H1 (cell line): ENCODE data around the gene MYO5A. TPM values are rescaled to one million over a fixed set of nuclear protein-coding genes. Genes with fewer than 3 reads are reported as not detected.

Experiments used
- CTCF ChIA-PET: fragments of 300-600 bp; sonication (Branson Sonifier 250); formaldehyde crosslinking; loops from one replicate; lab custom pipeline; 2021; ENCODE audit not compliant: partially characterized antibody; lab: Charles Lee
- POLR2A ChIA-PET: fragments of 300-600 bp; sonication (Branson Sonifier 250); formaldehyde crosslinking; loops from one replicate; lab custom pipeline; 2021; ENCODE audit warnings: inconsistent platforms; ENCODE audit not compliant: partially characterized antibody; lab: Charles Lee
- DNase-seq, 2 experiments: peaks; one replicate each; pipeline versions ENCODE4 v3.0.0 to v3.0.0-alpha.2; 2010 to 2022; ENCODE audit warnings: low spot score in 2 of 2, low read depth in 1 of 2, mixed read lengths in 1 of 2
- FAIRE-seq: peaks from 2 replicates; lab custom pipeline; 2011; peaks lifted over from hg19 to GRCh38; lab: Jason Lieb, UNC
- H2AFZ ChIP-seq: 2 replicates; pipeline ENCODE4 v1.8.1; 2012; ENCODE audit warnings: low read length, inconsistent platforms
- H2AK5ac ChIP-seq: 2 replicates; pipeline ENCODE4 v1.6.1; 2013; ENCODE audit warnings: low read depth, low read length
- H2BK120ac ChIP-seq: replicated peaks from 2 replicates; pipeline ENCODE3; 2013; ENCODE audit warnings: low read depth, low read length, inconsistent platforms
- H2BK12ac ChIP-seq: 2 replicates; pipeline ENCODE4 v1.6.1; 2013; ENCODE audit warnings: low read depth, low read length
- H2BK15ac ChIP-seq: 2 replicates; pipeline ENCODE4 v1.6.1; 2013; ENCODE audit warnings: low read length
- H2BK20ac ChIP-seq: 2 replicates; pipeline ENCODE4 v1.6.1; 2013; ENCODE audit warnings: low read length
- H2BK5ac ChIP-seq: 2 replicates; pipeline ENCODE4 v1.6.1; 2013; ENCODE audit warnings: low read depth, low read length
- H3K14ac ChIP-seq: 2 replicates; pipeline ENCODE4 v1.6.1; 2013; ENCODE audit warnings: inconsistent platforms; ENCODE audit not compliant: insufficient read length
- H3K18ac ChIP-seq: 2 replicates; pipeline ENCODE4 v1.6.1; 2013; ENCODE audit warnings: low read length; ENCODE audit errors: extremely low read depth
- H3K23ac ChIP-seq: 2 replicates; pipeline ENCODE4 v1.6.1; 2013; ENCODE audit warnings: inconsistent platforms; ENCODE audit not compliant: insufficient read length
- H3K23me2 ChIP-seq: 2 replicates; pipeline ENCODE4 v1.6.1; 2013; ENCODE audit warnings: low read depth, low read length
- H3K27ac ChIP-seq: 2 replicates; pipeline ENCODE4 v1.6.1; 2011; ENCODE audit warnings: low read depth, low read length, inconsistent platforms
- H3K27me3 ChIP-seq, 4 experiments: replicated peaks in 1 of 4; 1 replicate in 1 of 4; 2 replicates in 3 of 4; pipeline versions ENCODE4 v1.6.1 to v1.8.1; 2011 to 2013; ENCODE audit warnings: low read length in 3 of 4, mild to moderate bottlenecking in 3 of 4, inconsistent platforms in 2 of 4, mixed read lengths in 2 of 4, moderate library complexity in 1 of 4; ENCODE audit not compliant: control insufficient read depth in 3 of 4, insufficient read depth in 3 of 4; ENCODE audit errors: extremely low read depth in 1 of 4
- H3K36me3 ChIP-seq, 4 experiments: 2 replicates each; pipeline versions ENCODE4 v1.6.1 to v1.8.1; 2011 to 2013; ENCODE audit warnings: mild to moderate bottlenecking in 4 of 4, low read length in 3 of 4, moderate library complexity in 2 of 4, control low read depth in 1 of 4, inconsistent platforms in 1 of 4; ENCODE audit not compliant: insufficient read depth in 4 of 4, control insufficient read depth in 2 of 4
- H3K4ac ChIP-seq: replicated peaks from 2 replicates; pipeline ENCODE3; 2013; ENCODE audit warnings: low read length, low read depth, mixed read lengths, inconsistent platforms; ENCODE audit not compliant: insufficient read length
- H3K4me1 ChIP-seq, 4 experiments: replicated peaks in 1 of 4; 1 replicate in 1 of 4; 2 replicates in 3 of 4; pipeline versions ENCODE4 v1.6.1 to v1.8.1; 2011 to 2013; ENCODE audit warnings: low read length in 3 of 4, inconsistent platforms in 2 of 4, mixed read lengths in 1 of 4; ENCODE audit not compliant: insufficient read depth in 4 of 4, control insufficient read depth in 3 of 4
- H3K4me2 ChIP-seq, 2 experiments: 2 replicates each; pipeline versions ENCODE4 v1.6.1 to v1.8.1; 2011 to 2013; ENCODE audit warnings: low read depth in 2 of 2, low read length in 2 of 2, control low read depth in 1 of 2, inconsistent platforms in 1 of 2, mild to moderate bottlenecking in 1 of 2; ENCODE audit not compliant: insufficient read depth in 1 of 2
- H3K4me3 ChIP-seq, 4 experiments: fragments of 200-600, 300-600 bp in 1 of 4; sonication (generic), shearing (Covaris generic), sonication (Bioruptor Twin) in 1 of 4; 2 replicates each; pipeline versions ENCODE4 v1.5.1 to v1.8.1; 2011 to 2016; ENCODE audit warnings: low read length in 4 of 4, low read depth in 3 of 4, control low read depth in 2 of 4, inconsistent platforms in 2 of 4, mild to moderate bottlenecking in 2 of 4, mixed read lengths in 1 of 4, moderate library complexity in 1 of 4; ENCODE audit not compliant: insufficient read depth in 2 of 4; ENCODE audit errors: extremely low read depth in 1 of 4
- H3K56ac ChIP-seq: replicated peaks from 2 replicates; pipeline ENCODE3; 2013; ENCODE audit warnings: low read depth, mild to moderate bottlenecking, mixed read lengths, low read length, inconsistent platforms; ENCODE audit not compliant: insufficient read length
- H3K79me1 ChIP-seq: 2 replicates; pipeline ENCODE4 v1.6.1; 2013; ENCODE audit warnings: low read depth, low read length, control low read depth
- H3K79me2 ChIP-seq, 2 experiments: 2 replicates each; pipeline versions ENCODE4 v1.6.1 to v1.8.1; 2012 to 2013; ENCODE audit warnings: low read length in 2 of 2, mild to moderate bottlenecking in 2 of 2, inconsistent platforms in 1 of 2; ENCODE audit not compliant: insufficient read depth in 2 of 2, control insufficient read depth in 1 of 2
- H3K9ac ChIP-seq, 4 experiments: replicated peaks in 1 of 4; 1 replicate in 1 of 4; 2 replicates in 3 of 4; pipeline versions ENCODE4 v1.6.1 to v1.8.1; 2011 to 2013; ENCODE audit warnings: low read depth in 3 of 4, low read length in 3 of 4, control low read depth in 2 of 4, mild to moderate bottlenecking in 2 of 4, moderate library complexity in 2 of 4, inconsistent platforms in 1 of 4; ENCODE audit errors: extremely low read depth in 1 of 4
- H3K9me3 ChIP-seq, 2 experiments: 2 replicates each; pipeline versions ENCODE4 v1.6.1 to v1.8.1; 2012 to 2013; ENCODE audit warnings: mild to moderate bottlenecking in 2 of 2, moderate library complexity in 2 of 2, control low read depth in 1 of 2, inconsistent platforms in 1 of 2, low read depth in 1 of 2, low read length in 1 of 2, mixed read lengths in 1 of 2; ENCODE audit not compliant: insufficient read depth in 2 of 2
- H4K20me1 ChIP-seq, 2 experiments: replicated peaks in 1 of 2; 2 replicates each; pipeline versions ENCODE3 to v1.8.1; 2011 to 2013; ENCODE audit warnings: inconsistent platforms in 2 of 2, low read length in 2 of 2, mild to moderate bottlenecking in 1 of 2; ENCODE audit not compliant: insufficient read depth in 2 of 2, control insufficient read depth in 1 of 2
- H4K5ac ChIP-seq: 2 replicates; pipeline ENCODE4 v1.6.1; 2013; ENCODE audit warnings: low read length, low read depth, mixed read lengths, inconsistent platforms; ENCODE audit not compliant: insufficient read length
- H4K8ac ChIP-seq: 2 replicates; pipeline ENCODE4 v1.8.0; 2013; ENCODE audit warnings: mild to moderate bottlenecking, moderate library complexity, low read length, inconsistent platforms; ENCODE audit not compliant: insufficient read depth; ENCODE audit errors: extremely low read depth
- H4K91ac ChIP-seq: replicated peaks from 2 replicates; pipeline ENCODE3; 2013; ENCODE audit warnings: low read length, mixed read lengths, inconsistent platforms; ENCODE audit not compliant: insufficient read length
- BACH1 ChIP-seq: IDR thresholded peaks from 2 replicates; pipeline ENCODE4 v1.6.1; 2012; ENCODE audit warnings: low read length, improper control_type of control experiment
- BRCA1 ChIP-seq: IDR thresholded peaks from 2 replicates; pipeline ENCODE4 v1.6.1; 2012; ENCODE audit warnings: low read depth, low read length, improper control_type of control experiment
- CHD1 ChIP-seq: IDR thresholded peaks from 2 replicates; pipeline ENCODE4 v1.6.1; 2012; ENCODE audit warnings: low read depth, low read length, improper control_type of control experiment
- CREB1 ChIP-seq: IDR thresholded peaks from 2 replicates; pipeline ENCODE4 v1.6.1; 2012; ENCODE audit warnings: inconsistent platforms
- KDM4A ChIP-seq: IDR thresholded peaks from one replicate; pipeline ENCODE4 v1.7.1; 2012; ENCODE audit warnings: low read depth, mild to moderate bottlenecking, moderate library complexity, low read length, inconsistent platforms; ENCODE audit not compliant: severe bottlenecking
- MAFK ChIP-seq: IDR thresholded peaks from 2 replicates; pipeline ENCODE4 v1.6.1; 2012; ENCODE audit warnings: low read depth, mild to moderate bottlenecking, improper control_type of control experiment, low read length
- MAX ChIP-seq: IDR thresholded peaks from 2 replicates; pipeline ENCODE4 v1.6.1; 2012; ENCODE audit warnings: inconsistent platforms
- WGBS, 2 experiments: shearing (Covaris generic) in 1 of 2; methylation state at CpG; one replicate each; pipeline versions ENCODE4 v1.1.6 to v1.1.7; 2013 to 2015; ENCODE audit warnings: low lambda C conversion rate in 2 of 2, mixed read lengths in 2 of 2, inconsistent platforms in 1 of 2, low coverage in 1 of 2, missing lambda C conversion rate in 1 of 2; ENCODE audit not compliant: insufficient replicate concordance in 2 of 2, insufficient coverage in 1 of 2, insufficient read length in 1 of 2; ENCODE audit errors: extremely low coverage in 1 of 2, missing lambda C conversion rate in 1 of 2; 5-methylcytosine and 5-hydroxymethylcytosine counted together
- polyA plus RNA-seq, 7 experiments: library from polyadenylated mRNA; depleted of rRNA in 3 of 7; stranded (reverse) in 5 of 7; unstranded in 2 of 7; fragments of >200 nt in 5 of 7; fragments of 200-250 nt in 2 of 7; gene quantifications; 1 replicate in 5 of 7; 2 replicates in 1 of 7; 4 replicates in 1 of 7; pipeline versions ENCODE4 v1.2.1 to v1.2.3, GENCODE V29; 2011 to 2013; ENCODE audit warnings: missing spikeins in 2 of 7, mixed read lengths in 2 of 7
- total RNA-seq: library from RNA; stranded (reverse); fragmentation: NEBNext Ultra II Directional; extraction: Animal tissue kit (Norgen Biotek cat#: 25700); gene quantifications from 2 replicates; pipeline ENCODE4 v1.2.1, GENCODE V29; 2021

Gene MYO5A
- total and polyA plus RNA-seq, 2 of the 8 experiments (the other 6 are each of a cell fraction or from before 2014, with no cell fraction given): 11.4 to 24.7 TPM

GRCh38 chr15:52290800-52291199 lies 237.9 kb downstream of the MYO5A start:
- no peak overlapping the region for H3K4me2 ChIP-seq
- no peak overlapping the region for H3K27ac ChIP-seq
- H2AFZ ChIP-seq: no peak overlapping the region
- TF ChIP-seq MAFK (no peak), CREB1 (no peak), BACH1 (no peak), KDM4A (no peak), CHD1 (no peak), BRCA1 (no peak), MAX (no peak)
- H3K23me2 ChIP-seq: peaks cover 3% of the 10 kb centered on the region; the same call in 1 of the 2 replicates
- H4K5ac ChIP-seq: no peak overlapping the region
- H2BK120ac ChIP-seq: no peak overlapping the region
- H3K9ac ChIP-seq: no peak overlapping the region
- no peak overlapping the region for H3K18ac ChIP-seq
- no peak overlapping the region for H4K91ac ChIP-seq
- H4K20me1 ChIP-seq: peaks cover 0 to 2% of the 10 kb centered on the region in 2 experiments
- H2AK5ac ChIP-seq: no peak overlapping the region
- DNase-seq (no peak), FAIRE-seq (no peak)
- H2BK12ac ChIP-seq: no peak overlapping the region
- H4K8ac ChIP-seq: no peak overlapping the region
- H3K14ac ChIP-seq: no peak overlapping the region
- peaks cover 0 to 26% of the 10 kb centered on the region in 2 experiments; a peak in 2 of 4 replicates for H3K79me2 ChIP-seq
- H3K4ac ChIP-seq: no peak overlapping the region
- peaks cover 12% of the 10 kb centered on the region; the same call in 1 of the 2 replicates for H3K79me1 ChIP-seq
- peaks cover 0 to 8% (median 1%) of the 10 kb centered on the region in 4 experiments; a peak in 4 of 8 replicates for H3K36me3 ChIP-seq
- H2BK5ac ChIP-seq: no peak overlapping the region
- H2BK20ac ChIP-seq: no peak overlapping the region
- peaks cover 2 to 8% (median 3%) of the 10 kb centered on the region in 4 experiments; a peak in 3 of 7 replicates for H3K4me1 ChIP-seq
- WGBS, 2 experiments: 90% methylated on average over 3 of the region's 3 CpGs; no CpG with 5 or more reads in 1 of the 2 experiments
- H3K4me3 ChIP-seq: no peak overlapping the region
- peaks cover 2% of the 10 kb centered on the region in 2 experiments; a peak in 1 of 4 replicates for H3K9me3 ChIP-seq
- ChIA-PET POLR2A (interaction anchor here (0.8 to 2.2 kb wide), 2 partner anchors 27 to 29 kb away, joined by 3 to 8 read pairs; no protein-coding TSS in a partner anchor), CTCF (interaction anchor here (1.6 to 1.7 kb wide), 2 partner anchors 29 to 33 kb away, joined by 5 to 12 read pairs; no protein-coding TSS in a partner anchor)
- H2BK15ac ChIP-seq: no peak overlapping the region
- H3K56ac ChIP-seq: no peak overlapping the region
- H3K23ac ChIP-seq: no peak overlapping the region
- no peaks in the 10 kb centered on the region for H3K27me3 ChIP-seq
